ENCODE measurements around the gene SLC39A6.
"Not testable (repeated sequence)": the region's sequence is repeated elsewhere in the genome, so short reads cannot be mapped to it uniquely, and the experiment has no call there.

SLC39A6 gene, protein sequence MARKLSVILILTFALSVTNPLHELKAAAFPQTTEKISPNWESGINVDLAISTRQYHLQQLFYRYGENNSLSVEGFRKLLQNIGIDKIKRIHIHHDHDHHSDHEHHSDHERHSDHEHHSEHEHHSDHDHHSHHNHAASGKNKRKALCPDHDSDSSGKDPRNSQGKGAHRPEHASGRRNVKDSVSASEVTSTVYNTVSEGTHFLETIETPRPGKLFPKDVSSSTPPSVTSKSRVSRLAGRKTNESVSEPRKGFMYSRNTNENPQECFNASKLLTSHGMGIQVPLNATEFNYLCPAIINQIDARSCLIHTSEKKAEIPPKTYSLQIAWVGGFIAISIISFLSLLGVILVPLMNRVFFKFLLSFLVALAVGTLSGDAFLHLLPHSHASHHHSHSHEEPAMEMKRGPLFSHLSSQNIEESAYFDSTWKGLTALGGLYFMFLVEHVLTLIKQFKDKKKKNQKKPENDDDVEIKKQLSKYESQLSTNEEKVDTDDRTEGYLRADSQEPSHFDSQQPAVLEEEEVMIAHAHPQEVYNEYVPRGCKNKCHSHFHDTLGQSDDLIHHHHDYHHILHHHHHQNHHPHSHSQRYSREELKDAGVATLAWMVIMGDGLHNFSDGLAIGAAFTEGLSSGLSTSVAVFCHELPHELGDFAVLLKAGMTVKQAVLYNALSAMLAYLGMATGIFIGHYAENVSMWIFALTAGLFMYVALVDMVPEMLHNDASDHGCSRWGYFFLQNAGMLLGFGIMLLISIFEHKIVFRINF

DNA sequence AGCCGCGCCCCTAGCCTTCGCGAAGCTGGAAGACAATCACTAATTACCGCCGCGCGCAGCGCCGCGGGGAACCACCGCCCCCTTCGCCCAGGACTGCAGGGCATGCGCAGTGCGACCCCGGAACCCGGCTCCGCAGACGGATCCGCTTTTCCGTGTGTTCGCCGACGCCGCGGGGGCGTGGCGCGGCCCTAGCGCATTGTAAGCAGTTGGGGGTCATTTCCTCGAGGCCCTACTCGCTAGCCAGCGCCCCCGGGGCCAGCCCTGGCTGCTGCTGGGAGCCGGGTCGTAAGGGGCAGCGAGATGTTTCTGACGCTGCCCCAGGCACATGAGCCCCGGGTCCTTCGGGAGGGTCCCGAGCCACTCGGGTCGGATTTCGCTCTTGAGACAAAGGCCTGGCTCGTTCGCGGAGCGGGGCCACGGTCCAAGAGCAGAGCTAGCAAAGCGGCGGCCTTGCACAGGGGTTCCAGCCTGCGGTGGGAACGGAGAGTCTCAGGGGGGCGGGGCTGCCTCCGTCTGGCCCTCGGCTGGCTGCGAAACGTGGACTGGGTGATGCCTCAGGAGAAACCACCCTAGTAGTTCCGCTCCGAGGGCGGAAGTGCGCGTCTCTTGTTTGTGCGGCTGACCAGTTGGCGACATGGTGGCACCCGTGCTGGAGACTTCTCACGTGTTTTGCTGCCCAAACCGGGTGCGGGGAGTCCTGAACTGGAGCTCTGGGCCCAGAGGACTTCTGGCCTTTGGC is at the start of gene SLC39A6, which contains the start of gene ELP2:
Gene SLC39A6, minus strand, starts transcription at position 41 of the 739 bp plus-strand sequence. CDS start 2,333 bp downstream, outside the sequence.
Gene ELP2, plus strand, starts transcription at position 600 of the 739 bp plus-strand sequence. Its CDS starts 35 bp downstream, at position 635.
- DNase-seq: peak; percentile 99

DNA sequence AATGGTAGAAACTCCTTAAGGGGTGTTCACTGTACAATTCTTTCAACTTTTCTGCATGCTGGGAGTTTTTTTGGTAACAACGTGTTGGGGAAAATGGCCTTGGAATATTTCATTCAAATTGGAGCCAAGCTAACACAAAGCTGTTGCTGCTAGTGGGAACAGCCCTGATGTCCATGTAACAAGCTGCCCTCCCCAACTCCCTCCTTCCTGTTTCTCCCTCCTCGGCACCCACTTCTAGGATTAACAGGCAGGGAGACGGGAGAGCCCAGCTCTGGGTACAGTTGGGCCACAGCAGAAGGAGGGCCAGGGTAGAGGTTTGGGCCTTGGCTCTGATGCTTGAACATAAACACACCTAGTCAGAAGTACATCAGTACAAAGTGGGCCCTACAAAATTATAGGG is 48.8 kb upstream of the SLC39A6 start:
- no peak for DNase-seq

DNA sequence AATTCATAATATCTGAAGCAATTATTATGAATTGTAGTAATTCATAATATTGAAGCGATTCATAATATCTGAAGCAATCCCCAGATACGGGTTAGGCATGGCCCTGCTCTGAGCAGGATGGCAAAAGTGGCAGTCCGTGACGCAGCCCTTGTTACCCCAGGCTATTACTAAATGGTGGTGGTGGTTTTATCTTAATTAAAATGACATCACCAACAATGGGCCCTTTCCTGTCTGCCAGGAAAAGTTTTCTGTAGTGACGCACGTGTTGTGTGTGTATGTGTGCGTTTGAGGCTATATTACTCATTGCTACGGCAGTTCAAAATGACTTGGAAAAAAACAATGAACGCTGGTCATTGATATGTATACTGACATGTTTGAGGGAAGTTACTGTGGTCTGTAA is 47.6 kb upstream of the SLC39A6 start:
- DNase-seq: no peak

DNA sequence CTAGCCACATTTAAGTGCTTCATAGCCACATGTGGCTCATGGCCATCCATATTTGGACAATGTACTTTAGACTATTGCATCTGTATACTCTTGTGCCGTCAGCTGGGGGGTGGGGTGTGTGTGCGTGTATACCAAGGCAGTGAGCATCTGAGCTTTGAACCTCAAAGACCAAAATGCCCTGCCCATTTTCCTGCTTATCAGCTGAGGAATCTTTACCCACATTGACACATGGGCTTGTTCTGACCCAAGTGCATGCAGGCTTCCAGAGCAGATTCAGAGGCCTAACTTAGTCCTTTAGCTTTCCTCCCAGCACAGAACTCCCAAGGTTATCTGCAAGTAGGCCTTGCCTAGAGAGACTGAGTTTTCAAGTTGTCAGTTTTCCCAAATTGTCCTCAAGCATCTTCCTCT is 47.0 kb upstream of the SLC39A6 start:
- DNase-seq: no peak

DNA sequence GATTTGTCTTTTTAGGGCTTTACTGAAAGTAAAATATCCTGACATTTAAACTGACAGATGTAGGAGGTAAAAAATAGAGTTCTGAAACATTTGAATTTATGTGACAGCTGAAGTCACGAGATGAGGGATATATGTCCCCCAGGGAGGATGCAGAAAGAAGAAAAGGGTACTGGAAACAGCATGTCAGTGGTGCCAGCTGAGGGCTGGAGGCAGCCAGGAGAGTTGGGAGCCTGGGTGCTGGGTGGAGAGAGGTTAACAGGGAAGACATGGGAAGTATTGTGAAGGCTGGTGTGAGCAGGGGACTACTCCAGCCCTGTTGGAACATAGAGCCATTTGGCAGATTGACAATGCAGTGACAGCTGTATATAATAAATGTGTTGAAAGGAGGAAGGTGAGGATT is 46.3 kb upstream of the SLC39A6 start:
- DNase-seq: no peak

DNA sequence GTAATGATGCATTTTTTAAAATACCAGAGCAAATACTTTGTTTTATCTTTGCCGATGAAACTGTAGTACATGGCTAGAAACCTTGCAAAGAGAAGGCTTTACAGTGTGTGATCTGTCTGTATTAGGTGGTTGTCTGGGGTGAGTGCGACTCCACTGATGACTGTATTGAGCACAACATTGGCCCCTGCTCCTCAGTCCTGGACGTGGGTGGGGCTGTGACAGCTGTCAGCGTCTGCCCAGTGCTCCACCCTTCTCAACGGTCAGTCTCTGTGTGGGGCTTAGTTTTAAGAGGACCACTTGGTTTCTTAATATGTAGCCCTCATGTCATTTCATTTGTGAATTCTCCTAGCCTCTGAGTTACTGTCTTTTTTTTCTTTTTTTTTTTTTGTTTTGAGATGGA is 40.8 kb upstream of the SLC39A6 start:
- no peak for DNase-seq

DNA sequence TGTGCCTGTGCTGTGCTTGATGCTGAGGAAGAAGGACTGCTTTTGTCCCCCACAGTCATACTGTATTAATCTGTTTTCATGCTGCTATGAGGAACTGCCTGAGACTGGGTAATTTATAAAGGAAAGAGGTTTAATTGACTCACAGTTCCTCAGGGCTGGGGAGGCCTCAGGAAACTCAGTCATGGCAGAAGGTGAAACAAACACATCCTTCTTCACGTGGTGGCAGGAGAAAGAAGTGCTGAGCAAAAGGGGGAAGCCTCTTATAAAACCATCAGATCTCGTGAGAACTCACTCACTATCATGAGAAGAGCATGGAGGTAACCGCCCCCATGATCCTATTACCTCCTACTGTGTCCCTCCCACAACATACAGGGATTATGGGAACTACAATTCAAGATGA is 39.2 kb upstream of the SLC39A6 start:
- DNase-seq: not testable (repeated sequence)

DNA sequence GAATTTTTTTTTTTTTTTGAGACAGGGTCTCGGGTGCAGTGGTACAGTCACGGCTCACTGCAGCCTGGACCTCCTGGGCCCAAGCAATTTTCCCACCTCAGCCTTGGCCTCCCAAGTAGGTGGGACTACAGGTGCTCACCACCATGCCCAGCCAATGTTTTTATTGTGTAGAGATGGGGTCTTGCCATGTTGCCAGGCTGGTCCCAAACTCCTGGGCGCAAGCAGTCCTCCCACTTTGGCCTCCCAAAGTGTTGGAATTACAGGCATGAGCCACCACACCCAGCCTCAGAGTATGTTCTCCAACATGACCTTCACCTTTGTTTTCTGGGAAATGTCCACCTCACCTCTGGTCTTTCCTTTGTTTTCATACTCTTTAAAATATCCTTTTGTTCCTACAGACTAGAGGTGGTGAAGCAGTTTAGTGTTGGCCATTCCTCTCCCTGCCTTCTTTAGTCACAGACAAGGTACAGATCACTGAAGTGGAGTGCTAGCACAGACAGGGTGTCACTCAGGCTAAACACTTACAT is 38.6 kb upstream of the SLC39A6 start:
- DNase-seq: no peak

DNA sequence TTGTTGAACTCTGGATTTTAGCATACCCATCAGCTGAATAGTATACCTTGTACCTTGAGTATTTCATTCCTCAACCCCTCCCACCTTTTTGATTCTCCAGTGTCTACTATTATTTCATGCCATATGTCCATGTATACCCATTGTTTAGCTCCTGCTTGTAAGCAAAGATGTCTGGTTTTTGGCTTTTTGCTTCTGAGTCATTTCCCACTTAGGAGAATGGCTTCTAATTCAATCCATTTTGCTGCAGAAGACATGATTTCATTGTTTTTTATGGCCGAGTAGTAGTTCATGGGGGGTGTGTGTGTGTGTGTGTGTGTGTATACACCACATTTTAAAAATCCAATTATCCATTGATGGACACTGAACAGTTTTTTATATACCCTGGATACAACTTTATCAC is 33.8 kb upstream of the SLC39A6 start:
- DNase-seq: no peak

DNA sequence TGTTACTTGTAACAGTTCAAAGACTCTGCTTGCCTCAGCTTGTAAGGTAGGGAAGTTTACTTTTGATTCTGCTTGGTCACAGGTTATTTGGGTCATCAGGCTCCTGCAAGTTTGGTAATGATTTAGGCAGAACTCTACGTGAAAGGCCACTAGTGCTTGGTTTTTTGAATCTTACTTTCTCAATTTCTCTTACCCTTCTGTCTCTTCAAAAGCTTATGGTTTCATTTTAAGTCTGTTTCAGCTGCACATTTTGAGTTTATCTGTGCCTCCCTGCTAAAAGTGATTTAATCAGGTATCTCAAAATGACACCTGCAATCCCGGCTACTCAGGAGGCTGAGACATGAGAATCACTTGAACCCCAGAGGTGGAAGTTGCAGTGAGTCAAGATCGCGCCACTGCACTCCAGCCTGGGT is 31.8 kb upstream of the SLC39A6 start:
- DNase-seq: no peak

DNA sequence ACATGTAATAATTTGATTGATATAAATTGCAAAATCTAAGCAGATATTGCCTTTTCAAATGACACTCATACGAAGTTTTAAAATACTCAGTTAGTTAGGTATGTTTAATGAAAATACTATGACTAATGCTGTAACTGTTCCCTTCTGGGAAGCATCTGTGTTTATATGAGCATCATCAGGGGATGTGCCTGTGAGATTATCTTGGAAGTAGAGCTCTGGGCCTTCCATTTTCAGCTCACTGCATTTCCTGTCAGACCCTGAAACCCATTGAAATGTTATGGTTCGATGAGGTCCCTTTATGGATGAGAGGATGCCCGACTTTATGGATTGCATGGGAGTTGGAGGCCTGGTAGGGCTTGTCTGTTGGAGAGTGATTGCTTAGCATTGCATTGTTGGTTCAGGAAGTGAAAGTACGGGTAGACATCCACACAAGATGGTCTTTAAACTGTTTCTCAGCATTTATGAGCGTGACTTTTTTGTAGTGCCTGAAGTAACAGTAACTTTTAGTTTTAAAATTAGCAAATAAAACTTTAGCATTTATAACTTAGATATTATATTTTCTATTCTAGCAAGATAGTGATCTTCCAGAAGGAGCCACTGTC is 29.2 kb upstream of the SLC39A6 start:
- no peak for DNase-seq

DNA sequence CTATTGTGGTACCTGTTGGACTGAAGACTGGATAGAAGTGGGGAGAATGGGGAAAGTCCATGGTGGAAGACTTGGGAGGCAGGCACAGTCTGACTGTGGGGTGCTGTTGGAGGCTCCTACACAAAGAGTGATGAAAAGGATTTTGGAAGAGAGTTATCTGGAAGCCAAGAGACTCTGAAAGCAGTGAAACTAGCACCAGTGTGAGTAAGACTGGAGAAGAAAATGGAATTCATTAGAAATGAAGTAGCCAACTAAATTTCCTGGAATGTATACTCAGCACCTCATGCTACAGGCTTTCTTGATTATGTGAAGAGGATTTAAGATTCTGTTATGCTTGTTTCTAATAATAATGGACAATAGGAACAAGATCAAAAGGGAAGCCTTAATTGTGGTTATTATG is 28.3 kb upstream of the SLC39A6 start:
- no peak for DNase-seq

DNA sequence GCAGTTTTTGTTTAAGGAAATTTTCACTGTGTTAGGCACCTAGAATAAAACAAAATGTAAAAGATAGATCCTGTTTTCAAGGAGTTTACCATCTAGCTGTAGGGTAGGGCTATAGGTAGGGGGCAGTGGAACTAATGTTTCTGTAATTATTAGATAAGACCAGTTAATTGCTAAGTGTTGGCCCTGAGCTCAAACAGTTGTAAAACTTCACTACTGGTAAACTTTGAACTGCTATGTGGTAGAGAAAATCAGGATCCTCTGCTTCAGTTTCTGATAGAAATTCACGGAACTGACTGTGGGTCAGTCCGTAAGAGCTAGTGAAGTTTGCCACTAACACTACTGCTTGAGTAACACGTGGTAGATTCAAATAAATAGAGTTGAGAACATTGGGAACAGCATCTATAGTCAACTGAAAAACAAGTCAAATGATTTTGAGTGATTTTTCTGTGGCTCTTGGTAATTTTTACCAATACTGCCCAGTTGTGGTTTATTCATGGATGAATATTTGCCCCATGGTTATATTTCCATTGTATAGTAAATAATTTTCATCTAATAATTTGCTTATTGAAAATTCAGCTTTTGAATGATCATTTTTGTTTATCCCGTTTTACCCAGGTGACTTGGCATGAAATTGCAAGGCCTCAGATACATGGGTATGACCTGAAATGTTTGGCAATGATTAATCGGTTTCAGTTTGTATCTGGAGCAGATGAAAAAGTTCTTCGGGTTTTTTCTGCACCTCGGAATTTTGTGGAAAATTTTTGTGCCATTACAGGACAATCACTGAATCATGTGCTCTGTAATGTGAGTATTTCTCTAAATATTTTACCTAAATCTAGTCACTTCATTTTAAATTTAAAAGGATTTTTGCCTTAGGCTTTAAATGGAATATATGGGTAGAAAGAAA is 27.0 kb upstream of the SLC39A6 start:
- DNase-seq: no peak

DNA sequence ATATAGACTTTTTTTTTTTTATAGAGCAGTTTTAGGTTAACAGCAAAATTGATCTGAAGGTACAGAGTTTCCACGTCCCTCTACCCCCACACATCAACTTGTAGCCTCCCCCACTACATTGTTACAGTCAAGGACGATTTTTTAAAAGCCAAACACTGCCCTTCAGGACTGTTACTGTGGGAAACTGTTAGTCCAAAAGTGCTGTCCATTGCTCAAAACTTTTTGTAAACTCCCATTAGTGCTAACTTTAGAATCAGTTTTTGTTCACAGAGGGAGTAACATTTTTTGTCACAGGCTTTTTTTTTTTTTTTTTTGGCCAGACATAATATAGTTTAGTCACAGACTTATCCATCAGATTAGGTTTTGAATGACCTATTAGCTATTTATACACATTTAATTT is 24.6 kb upstream of the SLC39A6 start:
- DNase-seq: no peak

DNA sequence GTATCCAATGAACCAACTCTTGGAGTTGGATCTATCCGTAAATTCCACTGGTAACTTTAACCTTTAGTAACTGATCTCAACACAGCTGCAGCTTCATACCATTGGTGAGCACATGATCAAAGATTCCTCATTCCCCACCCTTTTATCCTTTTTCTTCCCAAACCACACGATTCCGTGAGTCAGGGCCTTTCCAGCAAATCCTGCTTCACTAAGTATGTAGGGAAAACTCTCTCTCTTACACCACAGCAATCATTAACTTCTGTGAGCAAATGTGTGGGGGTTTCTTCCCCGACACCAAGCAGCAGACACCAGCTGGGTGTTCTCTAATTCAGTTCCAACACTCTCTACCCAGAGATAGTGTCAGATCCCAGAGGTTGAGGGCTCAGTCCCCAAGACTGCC is 24.1 kb upstream of the SLC39A6 start:
- DNase-seq: no peak

DNA sequence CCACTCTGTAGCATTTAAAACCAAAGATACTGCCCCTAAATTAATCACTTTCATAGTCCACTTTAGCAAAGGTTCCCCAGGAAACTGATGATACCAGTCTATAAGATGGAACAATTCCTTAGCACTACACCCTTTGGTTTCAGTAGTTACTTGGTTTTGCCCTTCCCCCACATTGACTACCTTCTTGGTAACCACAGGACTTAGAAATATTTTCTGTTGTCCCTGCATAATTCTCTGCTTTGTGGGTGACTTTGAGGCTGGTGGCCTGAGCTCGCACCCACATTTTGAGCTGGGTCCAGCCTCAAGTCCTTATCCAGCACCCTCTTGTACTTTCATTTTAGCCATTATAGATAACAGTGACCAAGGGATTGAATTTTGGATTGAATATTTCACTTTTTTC is 23.6 kb upstream of the SLC39A6 start:
- no peak for DNase-seq

DNA sequence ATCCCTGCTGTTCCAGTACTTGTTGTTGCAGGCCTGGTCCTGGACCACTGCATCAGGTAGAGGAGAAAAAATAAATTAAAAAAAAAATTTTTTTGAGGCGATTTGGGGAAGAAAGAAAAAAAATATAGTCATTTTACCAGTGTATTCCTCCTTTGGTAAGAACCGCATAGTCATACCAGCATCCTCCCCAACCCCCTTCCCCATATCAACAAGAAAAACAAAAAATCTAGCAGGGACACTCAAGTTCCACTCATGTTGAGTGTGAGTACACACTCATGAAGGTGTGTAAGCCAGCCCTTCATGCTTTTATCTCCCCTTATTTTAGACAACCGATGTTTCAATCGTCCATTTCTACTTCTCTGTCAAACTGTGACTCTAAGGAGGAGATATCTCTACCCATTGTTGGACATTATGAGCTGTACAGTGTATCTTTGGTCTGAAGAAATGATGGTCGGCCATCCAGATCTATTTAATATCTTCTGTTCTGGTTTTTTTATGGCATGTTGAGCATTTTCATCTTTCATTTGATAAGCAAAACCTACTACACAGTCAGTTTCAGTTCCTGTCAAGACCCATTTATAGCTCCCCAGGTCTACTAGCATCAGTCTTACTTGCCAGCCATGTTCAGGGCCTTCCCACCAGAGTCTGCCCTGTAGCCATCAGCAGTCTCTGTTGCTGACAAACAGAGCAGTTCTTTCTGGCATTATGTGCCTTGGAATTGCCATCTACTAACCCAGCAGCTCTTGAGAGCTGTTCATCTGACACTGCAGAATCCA is 20.6 kb upstream of the SLC39A6 start:
- DNase-seq: no peak

DNA sequence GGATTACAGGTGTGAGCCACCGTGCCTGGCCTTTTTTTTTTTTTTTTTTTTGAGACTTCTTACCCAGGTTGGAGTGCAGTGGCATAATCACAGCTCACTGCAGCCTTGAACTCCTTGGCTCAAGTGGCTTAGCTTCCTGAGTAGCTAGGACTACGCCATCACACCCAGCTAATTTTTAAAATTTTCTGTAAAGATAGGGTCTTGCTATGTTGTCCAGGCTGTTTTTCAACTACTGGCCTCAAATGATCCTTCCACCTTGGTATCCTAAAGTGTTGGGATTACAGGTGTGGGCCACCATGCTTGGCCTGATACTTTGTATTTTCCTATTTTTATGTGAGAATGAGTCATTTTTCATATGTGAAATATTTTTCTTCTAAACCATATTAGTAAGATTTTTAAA is 14.3 kb upstream of the SLC39A6 start:
- no peak for DNase-seq

DNA sequence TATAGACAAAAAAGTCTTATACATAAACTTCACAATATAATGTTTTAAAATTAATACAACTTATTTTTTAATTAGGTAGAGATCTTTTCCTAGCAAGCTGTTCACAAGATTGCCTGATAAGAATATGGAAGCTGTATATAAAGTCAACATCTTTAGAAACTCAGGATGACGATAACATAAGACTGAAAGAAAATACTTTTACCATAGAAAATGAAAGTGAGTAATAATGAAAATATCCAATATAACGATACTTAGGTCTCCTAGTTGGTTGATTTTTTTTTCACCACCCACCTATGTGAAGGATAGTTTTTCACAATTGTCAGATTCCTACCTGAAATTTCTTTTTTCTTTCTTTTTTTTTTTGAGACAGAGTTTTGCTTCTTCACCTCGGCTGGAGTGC is 13.6 kb upstream of the SLC39A6 start:
- no peak for DNase-seq

DNA sequence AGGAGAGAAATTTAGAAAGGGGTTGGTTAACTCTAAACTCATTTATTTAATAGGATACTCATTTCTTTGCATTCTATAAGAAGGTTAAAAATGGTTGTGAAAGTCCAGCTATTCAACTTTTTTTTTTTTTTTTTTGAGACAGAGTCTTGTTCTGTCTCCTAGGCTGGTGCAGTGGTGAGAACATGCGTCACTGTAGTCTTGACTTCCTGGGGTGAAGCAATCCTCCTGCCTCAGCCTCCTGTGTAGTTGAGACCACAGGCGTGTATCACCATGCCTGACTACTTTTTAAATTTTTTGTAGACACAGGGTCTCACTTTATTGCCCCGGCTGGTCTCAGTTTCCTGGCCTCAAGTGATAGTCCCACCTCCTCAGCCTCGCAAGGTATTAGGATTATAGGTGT is 12.4 kb upstream of the SLC39A6 start:
- DNase-seq: no peak

DNA sequence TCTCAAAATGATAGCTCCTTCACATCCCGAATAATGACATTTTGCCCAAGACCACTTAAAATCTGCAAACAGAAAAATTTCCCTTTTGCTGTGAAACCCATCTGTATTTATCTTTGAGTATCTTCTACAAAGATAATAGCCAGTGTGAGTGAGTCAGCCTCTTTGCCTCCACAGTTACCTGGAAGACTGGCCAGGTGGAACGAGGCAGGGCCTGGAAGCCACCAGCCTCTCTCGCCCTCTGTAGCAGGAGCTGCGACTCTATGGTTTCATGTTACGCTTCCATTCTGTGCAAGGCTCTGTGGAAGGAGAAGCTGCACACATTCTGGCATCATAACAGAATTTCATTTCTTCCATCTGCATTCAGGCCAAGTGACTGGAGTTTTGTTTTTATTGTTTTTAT is 10.1 kb upstream of the SLC39A6 start:
- DNase-seq: no peak

All from activated effector memory CD4-positive, alpha-beta T cell treated with anti-CD3 and anti-CD28 coated beads, Interleukin-2, amount 50 U/mL, for 16 hours (primary cell).